Smooth muscle cell of the brain vasculature (primary cell): ENCODE results near the gene TARS2.

Source experiments
- DNase-seq: peaks from one replicate; pipeline ENCODE4 v3.0.0-alpha.2; 2012; ENCODE audit warnings: low read depth, low spot score

The TARS2 gene

GRCh38 chr1:150537732-150538684 lies 50.8 kb downstream of the TARS2 start:
- no peak for DNase-seq

- no peak for DNase-seq
Measured at GRCh38 chr1:150543500-150544143, 56.4 kb downstream of the TARS2 start.

GRCh38 chr1:150544204-150544603 lies 57.0 kb downstream of the TARS2 start:
- no peak for DNase-seq

- DNase-seq, result no peak
Measured at GRCh38 chr1:150545486-150546032, 58.3 kb downstream of the TARS2 start.

- DNase-seq, result no peak
Measured at GRCh38 chr1:150546294-150546937, 59.2 kb downstream of the TARS2 start.

GRCh38 chr1:150548324-150548631 lies 61.1 kb downstream of the TARS2 start:
- no peak for DNase-seq

GRCh38 chr1:150548632-150549495 lies 61.6 kb downstream of the TARS2 start, which contains the start of gene ADAMTSL4:
Gene ADAMTSL4, plus strand, starts transcription at chr1:150549408. Its CDS starts 2,881 bp downstream, at chr1:150552289.
- no peak for DNase-seq

GRCh38 chr1:150549496-150550221 lies 62.4 kb downstream of the TARS2 start:
- no peak for DNase-seq

GRCh38 chr1:150550222-150551050 lies 63.2 kb downstream of the TARS2 start:
- DNase-seq, result no peak

GRCh38 chr1:150551051-150551783 lies 64.0 kb downstream of the TARS2 start:
- DNase-seq, result no peak

- DNase-seq, result no peak
Measured at GRCh38 chr1:150551784-150552127, 64.5 kb downstream of the TARS2 start.

- DNase-seq, result no peak
Measured at GRCh38 chr1:150552128-150552910, 65.1 kb downstream of the TARS2 start.

- DNase-seq, result no peak
Measured at GRCh38 chr1:150552911-150553289, 65.7 kb downstream of the TARS2 start.

- no peak for DNase-seq
Measured at GRCh38 chr1:150553392-150554085, 66.3 kb downstream of the TARS2 start.

- DNase-seq, result no peak
Measured at GRCh38 chr1:150554086-150554452, 66.8 kb downstream of the TARS2 start.

- DNase-seq, result no peak
Measured at GRCh38 chr1:150555198-150555970, 68.2 kb downstream of the TARS2 start.
